GM12878 (cell line): Measurements from ENCODE around the gene ARHGDIG. TPM values are rescaled to one million over a fixed set of nuclear protein-coding genes. Genes with fewer than 3 reads are reported as not detected.

ENCODE experiments used
- ATAC-seq: fragments of 200-7000 bp; cut with Tn5 transposase; 3 replicates; pipeline ENCODE4 v1.9.1; 2020; ENCODE audit warnings: mild to moderate bottlenecking, moderate library complexity
- BruUV-seq: library from RNA; stranded (reverse); fragments of 400-500 nt; replicated peaks from 2 replicates; lab custom pipeline; 2021; lab: Mats Ljungman, UMichigan
- CTCF ChIA-PET: fragments of 300-600 bp; sonication (Branson Sonifier 250); formaldehyde crosslinking; extraction: SDS; loops from one replicate; lab custom pipeline; 2021; ENCODE audit warnings: inconsistent platforms; lab: Yijun Ruan, JAX
- POLR2A ChIA-PET: fragments of 350-600 bp; formaldehyde crosslinking; extraction: SDS; loops from one replicate; lab custom pipeline; 2021; ENCODE audit warnings: inconsistent platforms; lab: Charles Lee
- RAD21 ChIA-PET: fragments of 300-600 bp; sonication (Branson Sonifier 250); formaldehyde crosslinking; loops from one replicate; lab custom pipeline; 2023; ENCODE audit warnings: antibody characterized with exemption; ENCODE audit not compliant: unreplicated experiment; lab: Charles Lee
- SMC1A ChIA-PET: fragments of 300-600 bp; sonication (Branson Sonifier 250); formaldehyde crosslinking; loops from one replicate; lab custom pipeline; 2023; ENCODE audit not compliant: unreplicated experiment, uncharacterized antibody; lab: Charles Lee
- DNase-seq: peaks from one replicate; pipeline ENCODE4 v3.0.0-alpha.2; 2011; ENCODE audit warnings: low read depth, low spot score
- FAIRE-seq: peaks from 3 replicates; lab custom pipeline; 2011; peaks lifted over from hg19 to GRCh38; lab: Jason Lieb, UNC
- H2AFZ ChIP-seq: 2 replicates; pipeline ENCODE4 v1.6.0; 2011; ENCODE audit warnings: low read depth, low read length, control low read depth; ENCODE audit not compliant: control insufficient read depth
- H3K27ac ChIP-seq: 2 replicates; pipeline ENCODE4 v1.5.1; 2011; ENCODE audit warnings: control low read depth; ENCODE audit not compliant: control insufficient read depth, insufficient read depth
- H3K27me3 ChIP-seq, 2 experiments: replicated peaks in 1 of 2; 2 replicates each; pipeline versions ENCODE4 v1.6.0 to v1.6.1; 2011; ENCODE audit warnings: low read length in 1 of 2; ENCODE audit not compliant: control insufficient read depth in 2 of 2, insufficient read depth in 2 of 2
- H3K36me3 ChIP-seq, 2 experiments: 2 replicates each; pipeline ENCODE4 v1.5.1; 2011; ENCODE audit warnings: low read length in 1 of 2; ENCODE audit not compliant: control insufficient read depth in 2 of 2, insufficient read depth in 2 of 2
- H3K4me1 ChIP-seq: 2 replicates; pipeline ENCODE4 v1.6.1; 2011; ENCODE audit warnings: mild to moderate bottlenecking, low read length, moderate library complexity, mixed read lengths; ENCODE audit not compliant: control insufficient read depth, insufficient read depth
- H3K4me2 ChIP-seq: 2 replicates; pipeline ENCODE4 v1.6.0; 2011; ENCODE audit warnings: control low read depth; ENCODE audit not compliant: control insufficient read depth, insufficient read depth
- H3K4me3 ChIP-seq: fragments of 200-600 bp; sonication (generic); 2 replicates; pipeline ENCODE4 v1.5.1; 2016
- H3K79me2 ChIP-seq: 2 replicates; pipeline ENCODE4 v1.6.0; 2011; ENCODE audit warnings: low read length; ENCODE audit not compliant: control insufficient read depth, insufficient read depth
- H3K9ac ChIP-seq: 2 replicates; pipeline ENCODE4 v1.8.0; 2011; ENCODE audit warnings: low read length, control low read depth, mixed read lengths; ENCODE audit not compliant: control insufficient read depth, insufficient read depth
- H3K9me3 ChIP-seq: replicated peaks from 3 replicates; pipeline ENCODE4 v1.5.1; 2011; ENCODE audit warnings: mild to moderate bottlenecking, low read length; ENCODE audit not compliant: control insufficient read depth, insufficient read depth
- H4K20me1 ChIP-seq: 2 replicates; pipeline ENCODE4 v1.6.0; 2011; ENCODE audit not compliant: control insufficient read depth, insufficient read depth
- CBFB ChIP-seq: IDR thresholded peaks from 2 replicates; pipeline ENCODE4 v1.6.1; 2016; ENCODE audit warnings: antibody characterized with exemption, low read depth
- CBX3 ChIP-seq: fragments of 200-600 bp; sonication (generic); IDR thresholded peaks from 2 replicates; pipeline ENCODE4 v1.6.1; 2016; ENCODE audit warnings: low read depth, borderline replicate concordance
- GABPA ChIP-seq: IDR thresholded peaks from 2 replicates; pipeline ENCODE4 v1.6.1; 2014; ENCODE audit warnings: antibody characterized with exemption, low read depth, mild to moderate bottlenecking, inconsistent platforms
- HSF1 ChIP-seq: fragments of 150-350 bp; IDR thresholded peaks from 2 replicates; pipeline ENCODE4 v1.6.1; 2014; ENCODE audit warnings: mild to moderate bottlenecking, low read depth, low read length
- IRF5 ChIP-seq: fragments of 450-650 bp; IDR thresholded peaks from 2 replicates; pipeline ENCODE4 v1.6.1; 2017; ENCODE audit warnings: borderline replicate concordance
- PKNOX1 ChIP-seq: fragments of 450-650 bp; IDR thresholded peaks from 2 replicates; pipeline ENCODE4 v1.6.1; 2016; ENCODE audit warnings: mild to moderate bottlenecking
- RAD51 ChIP-seq: fragments of 450-650 bp; IDR thresholded peaks from 2 replicates; pipeline ENCODE4 v1.6.1; 2016; ENCODE audit warnings: moderate library complexity, mild to moderate bottlenecking, inconsistent platforms
- RELA ChIP-seq: fragments of 450-650 bp; IDR thresholded peaks from 2 replicates; pipeline ENCODE4 v1.8.0; 2014; ENCODE audit warnings: borderline replicate concordance; ENCODE audit not compliant: partially characterized antibody
- SP1 ChIP-seq: IDR thresholded peaks from one replicate; pipeline ENCODE4 v1.6.1; 2011; ENCODE audit warnings: low read depth, low read length
- STAT3 ChIP-seq: IDR thresholded peaks from 2 replicates; pipeline ENCODE4 v1.6.1; 2011; ENCODE audit warnings: low read depth, low read length, improper control_type of control experiment
- ZBTB33 ChIP-seq: fragments of 450-650 bp; IDR thresholded peaks from 2 replicates; pipeline ENCODE4 v1.6.1; 2017; ENCODE audit warnings: mild to moderate bottlenecking
- WGBS: methylation state at CpG from one replicate; pipeline ENCODE4 v1.1.6; 2016; ENCODE audit warnings: low lambda C conversion rate; ENCODE audit not compliant: insufficient replicate concordance, insufficient coverage; ENCODE audit errors: missing lambda C conversion rate; 5-methylcytosine and 5-hydroxymethylcytosine counted together
- in situ Hi-C: fragments of 300-500 bp; cut with MboI; formaldehyde crosslinking; loops from 9 replicates; pipeline ENCODE4 v1.14.3; 2018; ENCODE audit warnings: mixed read lengths
- intact Hi-C: fragments of 100-400 bp; cut with micrococcal nuclease; formaldehyde crosslinking; loops from one replicate; pipeline ENCODE4 v1.14.2; 2022; ENCODE audit not compliant: unreplicated experiment
- polyA plus RNA-seq, 11 experiments: library from polyadenylated mRNA; depleted of rRNA in 4 of 11; unstranded in 6 of 11; stranded (reverse) in 5 of 11; fragments of >200 nt; fragmentation: Nextera tagmentation in 4 of 11; fragmentation: Illumina TruSeq in 1 of 11; extraction: Ambion mirVana in 4 of 11; extraction: Trizol in 1 of 11; gene quantifications; 1 replicate in 1 of 11; 2 replicates in 10 of 11; pipeline versions ENCODE4 v1.2.1 to v1.2.3, GENCODE V29; 2011 to 2016; ENCODE audit warnings: inconsistent platforms in 2 of 11, missing spikeins in 2 of 11, low read depth in 1 of 11
- total RNA-seq, 4 experiments: library from RNA; depleted of rRNA in 3 of 4; stranded (reverse); fragments of >200 nt in 3 of 4; fragmentation: Illumina TruSeq in 1 of 4; extraction: Trizol in 1 of 4; gene quantifications; 2 replicates each; pipeline versions ENCODE4 v1.2.1 to v1.2.3, GENCODE V29; 2013 to 2021

ARHGDIG gene
- total and polyA plus RNA-seq, 10 of the 15 experiments (the other 5 are each of a cell fraction or from before 2014, with no cell fraction given) = not detected

DNA sequence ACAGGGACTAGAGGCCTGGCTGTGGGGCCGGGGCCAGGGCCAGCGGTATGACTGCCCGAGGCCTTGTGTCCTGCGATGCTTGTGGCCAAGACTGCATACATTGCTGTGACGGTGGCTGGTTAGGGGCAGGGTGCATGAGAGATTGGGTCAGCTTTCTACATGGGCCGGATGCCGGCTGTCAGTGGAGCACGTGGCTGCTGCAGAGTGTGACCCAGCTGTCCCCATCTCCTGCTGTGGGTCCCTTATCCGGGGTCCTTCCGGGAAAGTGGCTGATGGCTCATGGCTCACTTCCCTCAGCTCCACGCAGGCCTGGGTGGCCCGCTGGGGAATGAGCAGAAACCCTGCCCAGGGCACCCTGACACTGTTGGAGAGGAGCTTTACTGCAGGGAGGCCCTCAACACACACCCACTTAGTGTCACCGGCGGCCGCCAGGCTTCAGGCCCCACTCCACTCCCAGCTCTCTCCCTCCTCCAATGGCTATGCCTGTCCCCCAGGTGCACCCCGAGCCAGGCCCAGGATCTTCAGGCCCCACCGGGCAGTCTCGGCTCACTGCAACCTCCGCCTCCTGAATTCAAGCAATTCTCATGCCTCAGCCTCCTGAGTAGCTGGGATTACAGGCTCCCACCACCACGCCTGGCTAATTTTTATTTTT is 3.8 kb upstream of the ARHGDIG start:
- in situ Hi-C loops = no loop called here
- CTCF ChIA-PET = no interaction called here
- H3K9me3 ChIP-seq = no peaks in the 10 kb centered on the region
- no peak overlapping the region for H3K4me3 ChIP-seq
- POLR2A ChIA-PET = no interaction called here
- H3K27ac ChIP-seq = no peak overlapping the region
- ATAC-seq (no peak), DNase-seq (no peak), FAIRE-seq (no peak)
- no peak overlapping the region for H3K9ac ChIP-seq
- no peaks in the 10 kb centered on the region for H3K4me1 ChIP-seq
- intact Hi-C loops = no loop called here
- H4K20me1 ChIP-seq = no peaks in the 10 kb centered on the region
- peaks cover 0 to 3% of the 10 kb centered on the region in 2 experiments; a peak in 2 of 4 replicates for H3K27me3 ChIP-seq
- H3K36me3 ChIP-seq = no peaks in the 10 kb centered on the region
- H3K79me2 ChIP-seq = no peaks in the 10 kb centered on the region
- RAD21 ChIA-PET = no interaction called here
- SMC1A ChIA-PET = no interaction called here
- no TSS peak for BruUV-seq
- H3K4me2 ChIP-seq = no peak overlapping the region
- 75% methylated on average over 20 of the region's 20 CpGs for WGBS
- no peak overlapping the region for H2AFZ ChIP-seq
- TF ChIP-seq CBFB (no peak), IRF5 (no peak), RELA (no peak), GABPA (no peak), STAT3 (no peak)

DNA sequence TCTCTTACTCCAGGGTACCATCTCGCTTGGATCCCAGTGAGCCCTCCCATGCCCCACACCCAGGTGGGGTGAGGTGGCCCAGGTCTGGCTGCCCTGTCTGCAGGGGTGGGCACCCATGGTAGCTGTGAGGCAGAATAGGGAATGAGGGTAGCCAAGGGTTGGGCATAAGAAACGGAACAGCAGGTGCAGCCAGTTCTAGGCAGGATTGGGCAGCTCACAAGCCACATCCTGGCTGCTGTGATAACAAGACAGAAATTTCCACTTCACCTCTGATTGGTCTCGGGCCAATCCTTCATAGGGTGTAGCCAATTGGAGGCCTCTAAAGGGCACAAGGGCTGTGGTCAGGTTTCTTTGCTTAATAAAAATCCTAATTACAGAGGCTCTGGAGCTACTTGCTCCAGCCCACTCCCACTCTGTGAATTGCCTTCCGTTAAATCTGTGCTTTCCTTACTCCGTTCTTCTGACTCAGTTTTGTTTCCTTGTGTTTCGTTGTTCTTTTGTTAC is 1.5 kb upstream of the ARHGDIG start:
- Histone ChIP-seq H4K20me1 (no peaks in the 10 kb centered on the region), H3K79me2 (no peaks in the 10 kb centered on the region), H3K27me3 (peaks cover 0 to 3% of the 10 kb centered on the region in 2 experiments; a peak in 2 of 4 replicates), H3K9me3 (no peaks in the 10 kb centered on the region), H3K4me2 (no peak overlapping the region), H3K9ac (no peak overlapping the region), H3K36me3 (no peaks in the 10 kb centered on the region), H3K4me3 (no peak overlapping the region), H2AFZ (no peak overlapping the region), H3K27ac (no peak overlapping the region), H3K4me1 (no peaks in the 10 kb centered on the region)
- FAIRE-seq = no peak
- WGBS = 51% methylated on average over 6 of the region's 6 CpGs
- ATAC-seq = peak; percentile 88
- ChIA-PET POLR2A (no interaction called here), CTCF (interaction anchor here (1.3 kb wide), 1 partner anchor 44 kb away, joined by 4 read pairs; no protein-coding TSS in a partner anchor), RAD21 (interaction anchor here (0.6 to 1.3 kb wide), 3 partner anchors 37 to 73 kb away, joined by 3 to 4 read pairs (median 3); no protein-coding TSS in a partner anchor), SMC1A (no interaction called here)
- peak; percentile 8 for DNase-seq
- in situ Hi-C loops = no loop called here
- intact Hi-C loops = no loop called here
- BruUV-seq = no TSS peak
- TF ChIP-seq RAD51 (no peak), HSF1 (no peak), SP1 (peak; percentile 70), PKNOX1 (peak; percentile 91), CBX3 (no peak), ZBTB33 (no peak)
